ENCODE measurements around the gene PCDHGA11.
"Not testable (repeated sequence)": the region's sequence is repeated elsewhere in the genome, so short reads cannot be mapped to it uniquely, and the experiment has no call there.

The PCDHGA11 gene

GRCh38 chr5:141420855-141421488 is at the start of gene PCDHGA11:
TSS of gene PCDHGA11 (plus strand) at chr5:141421051. CDS start at chr5:141421228, 177 bp downstream.
- ATAC-seq = no peak

GRCh38 chr5:141371572-141372475 is 49.0 kb upstream of the PCDHGA11 start:
- no peak for ATAC-seq

DNA sequence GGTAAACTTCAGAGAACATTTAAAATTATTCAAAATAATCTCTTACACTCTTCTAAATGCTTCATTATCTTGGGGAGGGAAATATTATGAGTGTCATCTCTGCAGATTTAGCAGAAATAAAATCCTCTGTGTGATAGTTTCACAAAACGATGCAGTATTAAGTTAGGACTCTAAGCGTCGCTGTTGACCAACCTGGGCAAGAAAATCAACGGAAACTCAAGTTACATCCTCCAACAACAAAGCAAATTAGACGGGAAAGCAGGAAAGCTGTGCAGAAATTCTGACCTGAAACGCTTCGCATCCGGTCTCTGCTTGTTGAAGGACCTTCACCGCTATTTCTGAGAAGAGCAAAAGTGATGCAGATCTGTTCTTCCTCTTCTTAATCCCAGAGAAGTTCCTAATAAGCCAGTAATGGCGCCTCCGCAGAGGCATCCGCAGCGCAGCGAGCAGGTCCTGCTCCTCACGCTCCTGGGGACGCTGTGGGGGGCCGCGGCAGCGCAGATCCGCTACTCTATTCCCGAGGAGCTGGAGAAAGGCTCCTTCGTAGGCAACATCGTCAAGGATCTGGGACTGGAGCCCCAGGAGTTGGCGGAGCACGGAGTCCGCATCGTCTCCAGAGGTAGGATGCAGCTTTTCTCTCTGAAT is 47.1 kb upstream of the PCDHGA11 start, which contains the start of gene PCDHGA6:
Gene PCDHGA6, plus strand, starts transcription at position 219 of the 645 bp plus-strand sequence. Its CDS starts 193 bp downstream, at position 412.
- ATAC-seq = no peak

- ATAC-seq = no peak
These were observed 46.2 kb upstream of the PCDHGA11 start for GRCh38 chr5:141374627-141375026.

DNA sequence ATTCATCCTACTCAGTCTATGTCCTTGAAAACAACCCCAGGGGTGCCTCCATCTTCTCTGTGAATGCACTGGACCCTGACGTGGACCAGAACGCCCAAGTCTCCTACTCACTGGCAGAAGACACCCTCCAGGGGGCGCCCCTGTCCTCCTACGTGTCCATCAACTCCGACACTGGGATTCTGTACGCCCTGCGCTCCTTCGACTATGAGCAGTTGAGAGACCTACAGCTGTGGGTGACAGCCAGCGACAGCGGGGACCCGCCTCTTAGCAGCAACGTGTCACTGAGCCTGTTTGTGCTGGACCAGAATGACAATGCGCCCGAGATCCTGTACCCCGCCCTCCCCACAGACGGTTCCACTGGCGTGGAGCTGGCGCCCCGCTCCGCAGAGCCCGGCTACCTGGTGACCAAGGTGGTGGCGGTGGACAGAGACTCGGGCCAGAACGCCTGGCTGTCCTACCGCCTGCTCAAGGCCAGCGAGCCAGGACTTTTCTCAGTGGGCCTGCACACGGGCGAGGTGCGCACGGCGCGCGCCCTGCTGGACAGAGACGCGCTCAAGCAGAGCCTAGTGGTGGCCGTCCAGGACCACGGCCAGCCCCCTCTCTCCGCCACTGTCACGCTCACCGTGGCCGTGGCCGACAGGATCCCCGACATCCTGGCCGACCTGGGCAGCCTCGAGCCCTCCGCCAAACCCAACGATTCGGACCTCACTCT is 45.3 kb upstream of the PCDHGA11 start:
- not testable (repeated sequence) for ATAC-seq

DNA sequence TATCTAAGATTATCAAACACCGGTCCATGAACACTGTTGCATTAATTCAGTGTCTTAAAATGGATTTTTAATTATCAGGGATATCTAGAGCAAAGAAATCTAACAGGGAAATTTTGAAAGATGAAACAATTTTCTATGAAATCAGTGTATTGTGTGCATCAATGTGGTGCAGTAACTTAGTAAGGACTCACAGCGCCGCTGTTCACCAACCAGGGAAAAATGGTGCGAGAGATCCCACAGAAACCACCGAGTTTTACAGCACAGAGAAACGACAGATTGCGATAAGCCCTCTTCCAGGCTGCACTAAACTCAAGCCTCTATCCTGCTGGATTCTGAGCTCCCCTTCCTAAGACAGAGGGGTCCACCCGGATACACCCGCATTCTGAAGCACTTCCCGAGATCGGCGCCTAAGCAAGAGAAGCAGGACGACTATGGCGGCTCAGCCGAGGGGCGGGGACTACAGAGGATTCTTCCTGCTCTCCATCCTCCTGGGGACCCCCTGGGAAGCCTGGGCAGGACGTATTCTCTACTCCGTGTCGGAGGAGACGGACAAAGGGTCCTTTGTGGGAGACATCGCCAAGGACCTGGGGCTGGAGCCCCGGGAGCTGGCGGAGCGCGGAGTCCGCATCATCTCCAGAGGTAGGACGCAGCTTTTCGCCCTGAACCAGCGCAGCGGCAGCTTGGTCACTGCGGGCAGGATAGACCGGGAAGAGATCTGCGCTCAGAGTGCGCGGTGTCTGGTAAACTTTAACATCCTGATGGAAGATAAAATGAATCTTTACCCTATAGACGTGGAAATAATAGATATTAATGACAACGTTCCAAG is 38.2 kb upstream of the PCDHGA11 start, which contains the start of gene PCDHGA7:
Gene PCDHGA7, plus strand, starts transcription at position 274 of the 826 bp plus-strand sequence. Its CDS starts 158 bp downstream, at position 432.
- ATAC-seq = no peak

- no peak for ATAC-seq
These were observed 37.5 kb upstream of the PCDHGA11 start for GRCh38 chr5:141383345-141383744.

DNA sequence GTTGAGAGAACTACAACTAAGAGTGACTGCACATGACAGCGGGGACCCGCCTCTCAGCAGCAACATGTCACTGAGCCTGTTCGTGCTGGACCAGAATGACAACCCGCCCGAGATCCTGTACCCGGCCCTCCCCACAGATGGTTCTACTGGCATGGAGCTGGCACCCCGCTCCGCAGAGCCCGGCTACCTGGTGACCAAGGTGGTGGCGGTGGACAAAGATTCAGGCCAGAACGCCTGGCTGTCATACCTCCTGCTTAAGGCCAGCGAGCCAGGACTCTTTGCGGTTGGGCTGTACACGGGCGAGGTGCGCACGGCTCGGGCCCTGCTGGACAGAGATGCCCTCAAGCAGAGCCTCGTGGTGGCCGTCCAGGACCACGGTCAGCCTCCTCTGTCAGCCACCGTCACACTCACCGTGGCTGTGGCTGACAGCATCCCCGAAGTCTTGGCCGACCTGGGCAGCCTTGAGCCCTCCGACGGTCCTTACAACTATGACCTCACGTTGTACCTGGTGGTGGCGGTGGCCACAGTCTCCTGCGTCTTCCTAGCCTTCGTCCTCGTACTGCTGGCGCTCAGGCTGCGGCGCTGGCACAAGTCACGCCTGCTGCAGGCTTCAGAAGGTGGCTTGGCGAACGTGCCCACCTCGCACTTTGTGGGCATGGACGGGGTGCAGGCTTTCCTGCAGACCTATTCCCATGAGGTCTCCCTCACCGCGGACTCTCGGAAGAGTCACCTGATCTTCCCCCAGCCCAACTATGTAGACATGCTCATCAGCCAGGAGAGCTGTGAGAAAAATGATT is 36.2 kb upstream of the PCDHGA11 start:
- no peak for ATAC-seq

DNA sequence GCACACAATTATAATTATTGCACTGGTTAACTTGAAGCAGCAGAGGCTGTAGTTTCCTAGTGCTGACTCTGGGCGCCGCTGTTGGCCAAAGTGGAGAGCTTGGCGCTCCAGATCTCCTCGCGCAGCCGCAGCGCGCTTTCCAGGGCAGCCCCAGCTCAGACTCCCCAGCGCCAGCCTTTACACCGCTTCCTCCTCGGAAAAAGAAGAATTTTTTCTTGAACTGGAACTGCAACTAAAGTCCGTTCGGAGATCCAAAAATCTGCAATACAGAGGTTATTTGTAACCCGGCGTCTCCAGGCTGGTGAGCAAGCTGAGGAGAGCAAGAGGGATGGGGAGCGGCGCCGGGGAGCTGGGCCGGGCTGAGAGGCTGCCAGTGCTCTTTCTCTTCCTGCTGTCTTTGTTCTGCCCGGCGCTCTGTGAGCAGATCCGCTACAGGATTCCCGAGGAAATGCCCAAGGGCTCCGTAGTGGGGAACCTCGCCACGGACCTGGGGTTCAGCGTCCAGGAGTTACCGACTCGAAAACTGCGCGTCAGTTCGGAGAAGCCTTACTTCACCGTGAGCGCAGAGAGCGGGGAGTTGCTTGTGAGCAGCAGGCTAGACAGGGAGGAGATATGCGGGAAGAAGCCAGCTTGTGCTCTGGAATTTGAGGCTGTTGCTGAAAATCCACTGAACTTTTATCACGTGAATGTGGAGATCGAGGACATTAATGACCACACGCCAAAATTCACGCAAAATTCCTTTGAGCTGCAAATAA is 33.1 kb upstream of the PCDHGA11 start, which contains the start of gene PCDHGB4:
Gene PCDHGB4, plus strand, starts transcription at position 142 of the 755 bp plus-strand sequence. Its CDS starts 187 bp downstream, at position 329.
- ATAC-seq = not testable (repeated sequence)

GRCh38 chr5:141388661-141389060 is 32.2 kb upstream of the PCDHGA11 start:
- no peak for ATAC-seq

- no peak for ATAC-seq
These were observed 31.5 kb upstream of the PCDHGA11 start for GRCh38 chr5:141389153-141390042.

DNA sequence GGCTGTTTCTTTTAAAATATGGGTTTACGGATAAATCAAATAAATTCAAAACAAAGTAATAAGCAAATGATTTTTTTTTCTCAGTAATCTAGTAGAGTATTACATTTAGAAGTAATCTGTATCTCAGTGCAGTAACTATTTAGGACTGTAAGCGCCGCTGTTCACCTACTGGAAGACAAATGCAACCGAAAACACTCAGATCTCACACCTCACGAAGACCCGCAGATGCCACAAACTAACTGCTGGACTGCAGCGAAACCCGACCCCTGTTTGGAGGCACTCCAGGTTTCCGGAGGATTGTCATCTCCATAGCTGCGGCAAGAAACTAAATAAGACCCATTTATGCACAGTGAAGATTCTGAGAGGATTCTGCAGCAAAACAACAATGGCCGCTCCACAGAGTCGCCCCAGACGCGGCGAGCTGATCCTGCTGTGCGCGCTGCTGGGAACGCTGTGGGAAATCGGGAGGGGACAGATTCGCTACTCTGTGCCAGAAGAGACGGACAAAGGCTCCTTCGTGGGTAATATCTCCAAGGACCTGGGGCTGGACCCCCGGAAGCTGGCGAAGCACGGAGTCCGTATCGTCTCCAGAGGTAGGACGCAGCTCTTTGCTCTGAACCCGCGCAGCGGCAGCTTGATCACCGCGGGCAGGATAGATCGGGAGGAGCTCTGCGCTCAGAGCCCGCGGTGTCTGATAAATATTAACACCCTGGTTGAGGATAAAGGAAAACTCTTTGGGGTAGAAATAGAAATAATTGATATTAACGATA is 28.2 kb upstream of the PCDHGA11 start, which contains the start of gene PCDHGA8:
Gene PCDHGA8, plus strand, starts transcription at position 205 of the 770 bp plus-strand sequence. Its CDS starts 181 bp downstream, at position 386.
- no peak for ATAC-seq

- ATAC-seq = no peak
These were observed 27.6 kb upstream of the PCDHGA11 start for GRCh38 chr5:141393267-141393666.

- ATAC-seq = not testable (repeated sequence)
These were observed 26.3 kb upstream of the PCDHGA11 start for GRCh38 chr5:141394401-141395187.

- ATAC-seq = peak; percentile 60 to 69
These were observed 22.9 kb upstream of the PCDHGA11 start, which contains the start of gene PCDHGB5 for GRCh38 chr5:141397756-141398551. TSS of gene PCDHGB5 (plus strand) at chr5:141397947. CDS start at chr5:141398128, 181 bp downstream.

- ATAC-seq = no peak
These were observed 22.2 kb upstream of the PCDHGA11 start for GRCh38 chr5:141398608-141399007.
